Thyroid gland (tissue), 4 donors: Measurements from ENCODE around the gene SPATS2L. TPM values are rescaled to one million over a fixed set of nuclear protein-coding genes. Genes with fewer than 3 reads are reported as not detected.

ENCODE experiments used
- DNase-seq, 2 donors: peaks; one replicate each; pipeline ENCODE4 v3.0.0-alpha.2; 2019
- H3K27ac ChIP-seq, 3 donors: fragments of 200-600 bp; sonication (generic); 1 replicate in 2 of 3; 2 replicates in 1 of 3; pipeline ENCODE4 v1.5.1; 2016 to 2019; ENCODE audit warnings: mild to moderate bottlenecking in 1 of 3, moderate library complexity in 1 of 3
- H3K27me3 ChIP-seq: fragments of 200-600 bp; sonication (generic); one replicate; pipeline ENCODE4 v1.5.1; 2019
- H3K36me3 ChIP-seq, 2 donors: fragments of 200-600 bp; sonication (generic); one replicate each; pipeline ENCODE4 v1.5.1; 2016 to 2019
- H3K4me1 ChIP-seq, 2 donors: fragments of 200-600 bp; sonication (generic); one replicate each; pipeline ENCODE4 v1.5.1; 2017 to 2019
- H3K4me3 ChIP-seq, 3 donors: fragments of 200-600 bp; sonication (generic); replicated peaks in 1 of 3; 1 replicate in 2 of 3; 2 replicates in 1 of 3; pipeline ENCODE4 v1.5.1; 2016; ENCODE audit warnings: mild to moderate bottlenecking in 1 of 3
- H3K9me3 ChIP-seq: fragments of 200-600 bp; sonication (generic); one replicate; pipeline ENCODE4 v1.5.1; 2017
- POLR2A ChIP-seq, 2 donors: fragments of 450-650 bp; IDR thresholded peaks; one replicate each; pipeline ENCODE4 v1.6.1; 2017; ENCODE audit warnings: antibody characterized with exemption in 2 of 2, mild to moderate bottlenecking in 2 of 2, moderate library complexity in 1 of 2
- WGBS, 2 donors: methylation state at CpG; one replicate each; pipeline ENCODE4 v1.1.5; 2017; 5-methylcytosine and 5-hydroxymethylcytosine counted together
- intact Hi-C: fragments of 100-400 bp; cut with DNase I; formaldehyde crosslinking; loops from one replicate; pipeline ENCODE4 v1.15.1; 2023
- total RNA-seq, 4 donors: library from RNA; depleted of rRNA; stranded (reverse); fragments of >200 nt; gene quantifications; one replicate each; pipeline ENCODE4 v1.2.3, GENCODE V29; 2016
- TF ChIP-seq, protein P1 (sequence below), 6 experiments: fragments of 200-600 bp in 3 of 6; fragments of 450-650 bp in 3 of 6; sonication (generic) in 3 of 6; IDR thresholded peaks; one replicate each; pipeline ENCODE4 v1.5.1; 2016 to 2019; ENCODE audit warnings: antibody characterized with exemption in 6 of 6, mild to moderate bottlenecking in 2 of 6, inconsistent platforms in 1 of 6, moderate library complexity in 1 of 6

The SPATS2L gene
- total RNA-seq, 4 donors from 2014 or later, result 41.7 to 101 (median 73.3) TPM

GRCh38 chr2:200426754-200427153 is 120.3 kb downstream of the SPATS2L start:
- Histone ChIP-seq H3K27ac (no peak overlapping the region), H3K9me3 (no peaks in the 10 kb centered on the region), H3K4me3 (no peak overlapping the region), H3K36me3 (no peaks in the 10 kb centered on the region), H3K27me3 (no peaks in the 10 kb centered on the region), H3K4me1 (no peaks in the 10 kb centered on the region)
- TF ChIP-seq POLR2A (IDR thresholded peaks at IDR 0.05), result no peak
- TF ChIP-seq, protein P1, sequence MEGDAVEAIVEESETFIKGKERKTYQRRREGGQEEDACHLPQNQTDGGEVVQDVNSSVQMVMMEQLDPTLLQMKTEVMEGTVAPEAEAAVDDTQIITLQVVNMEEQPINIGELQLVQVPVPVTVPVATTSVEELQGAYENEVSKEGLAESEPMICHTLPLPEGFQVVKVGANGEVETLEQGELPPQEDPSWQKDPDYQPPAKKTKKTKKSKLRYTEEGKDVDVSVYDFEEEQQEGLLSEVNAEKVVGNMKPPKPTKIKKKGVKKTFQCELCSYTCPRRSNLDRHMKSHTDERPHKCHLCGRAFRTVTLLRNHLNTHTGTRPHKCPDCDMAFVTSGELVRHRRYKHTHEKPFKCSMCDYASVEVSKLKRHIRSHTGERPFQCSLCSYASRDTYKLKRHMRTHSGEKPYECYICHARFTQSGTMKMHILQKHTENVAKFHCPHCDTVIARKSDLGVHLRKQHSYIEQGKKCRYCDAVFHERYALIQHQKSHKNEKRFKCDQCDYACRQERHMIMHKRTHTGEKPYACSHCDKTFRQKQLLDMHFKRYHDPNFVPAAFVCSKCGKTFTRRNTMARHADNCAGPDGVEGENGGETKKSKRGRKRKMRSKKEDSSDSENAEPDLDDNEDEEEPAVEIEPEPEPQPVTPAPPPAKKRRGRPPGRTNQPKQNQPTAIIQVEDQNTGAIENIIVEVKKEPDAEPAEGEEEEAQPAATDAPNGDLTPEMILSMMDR (IDR thresholded peaks at IDR 0.05), result no peak
- 73 to 80% methylated on average over 1 of the region's 1 CpG for WGBS, 2 donors
- intact Hi-C loops, result no loop called here
- no peak for DNase-seq

- intact Hi-C loops, result no loop called here
- no peak for DNase-seq
- Histone ChIP-seq H3K4me1 (no peaks in the 10 kb centered on the region), H3K27me3 (no peaks in the 10 kb centered on the region), H3K36me3 (no peaks in the 10 kb centered on the region), H3K27ac (no peak overlapping the region), H3K9me3 (no peaks in the 10 kb centered on the region), H3K4me3 (no peak overlapping the region)
- TF ChIP-seq, protein P1 (IDR thresholded peaks at IDR 0.05), result no peak
- TF ChIP-seq POLR2A (IDR thresholded peaks at IDR 0.05), result no peak
- 97 to 98% methylated on average over 6 of the region's 6 CpGs for WGBS, 2 donors
Observed at GRCh38 chr2:200428961-200429665, 122.6 kb downstream of the SPATS2L start.

DNA sequence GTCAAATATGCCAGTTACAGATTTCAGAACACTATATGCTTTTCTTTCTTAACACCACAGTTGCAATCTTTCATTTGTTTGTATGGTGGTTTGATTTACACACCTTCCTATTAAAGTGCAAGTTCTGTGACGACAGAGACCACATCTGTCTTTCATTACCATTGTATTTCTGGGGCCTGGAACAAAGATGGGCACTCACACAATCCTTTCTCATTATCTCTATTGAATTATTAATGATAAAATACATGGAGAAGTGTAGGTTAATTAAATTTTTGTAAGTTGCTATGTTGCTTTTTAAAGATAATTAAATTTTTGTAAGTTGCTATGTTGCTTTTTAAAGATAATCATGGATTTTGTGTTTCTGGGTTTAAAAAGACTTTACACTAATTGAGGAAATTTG is 123.5 kb downstream of the SPATS2L start:
- DNase-seq, result no peak
- Histone ChIP-seq H3K4me3 (no peak overlapping the region), H3K27me3 (no peaks in the 10 kb centered on the region), H3K9me3 (no peaks in the 10 kb centered on the region), H3K27ac (no peak overlapping the region), H3K36me3 (no peaks in the 10 kb centered on the region), H3K4me1 (no peaks in the 10 kb centered on the region)
- WGBS, 2 donors, result 90 to 94% methylated on average over 1 of the region's 1 CpG
- intact Hi-C loops, result no loop called here
- TF ChIP-seq, protein P1 (IDR thresholded peaks at IDR 0.05), result no peak
- TF ChIP-seq POLR2A (IDR thresholded peaks at IDR 0.05), result no peak

DNA sequence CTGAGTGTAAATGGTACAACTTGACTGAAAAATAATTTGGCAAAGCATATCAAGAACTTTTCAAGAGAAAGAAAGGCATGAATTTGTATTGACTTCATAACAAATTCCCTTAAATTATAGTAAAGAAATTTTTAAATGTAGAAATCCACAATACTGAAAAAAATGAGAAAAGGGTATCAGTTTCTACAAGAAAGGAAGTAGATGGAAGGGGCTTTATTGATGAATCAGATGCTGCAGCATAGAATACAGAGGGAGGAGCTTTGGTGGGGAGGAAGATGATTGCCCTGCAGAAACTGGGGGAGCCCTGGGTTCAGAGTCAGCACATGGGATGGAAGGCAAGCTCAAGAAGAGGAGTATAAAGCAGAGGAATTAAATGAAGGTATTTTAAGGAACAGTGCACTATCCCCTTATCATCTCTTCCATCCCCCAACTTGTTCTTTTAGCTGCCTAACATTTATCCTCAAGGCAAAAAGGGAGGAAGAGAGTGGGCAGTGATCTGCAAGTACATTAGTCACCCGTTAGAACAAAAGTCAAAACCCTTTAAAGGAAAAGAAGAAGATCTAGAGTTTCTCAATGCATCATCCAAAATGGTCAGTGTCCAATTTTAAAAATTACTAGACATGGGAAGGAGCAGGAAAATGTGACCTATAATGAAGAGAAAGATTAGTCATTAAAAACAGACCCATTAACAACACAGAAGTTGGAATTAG is 125.7 kb downstream of the SPATS2L start:
- intact Hi-C loops, result no loop called here
- WGBS, 2 donors, result 78% methylated on average over 1 of the region's 1 CpG
- TF ChIP-seq, protein P1 (IDR thresholded peaks at IDR 0.05), result no peak
- TF ChIP-seq POLR2A (IDR thresholded peaks at IDR 0.05), result no peak
- no peak for DNase-seq
- no peak overlapping the region for H3K4me3 ChIP-seq
- no peaks in the 10 kb centered on the region for H3K9me3 ChIP-seq
- no peaks in the 10 kb centered on the region for H3K27me3 ChIP-seq
- H3K4me1 ChIP-seq, result no peaks in the 10 kb centered on the region
- H3K27ac ChIP-seq, result no peak overlapping the region
- H3K36me3 ChIP-seq, result no peaks in the 10 kb centered on the region

- H3K4me3 ChIP-seq, result no peak overlapping the region
- H3K36me3 ChIP-seq, result no peaks in the 10 kb centered on the region
- TF ChIP-seq, protein P1 (IDR thresholded peaks at IDR 0.05), result no peak
- no peak for TF ChIP-seq POLR2A (IDR thresholded peaks at IDR 0.05)
- H3K4me1 ChIP-seq, result no peaks in the 10 kb centered on the region
- no peaks in the 10 kb centered on the region for H3K27me3 ChIP-seq
- intact Hi-C loops, result no loop called here
- 89 to 95% methylated on average over 4 of the region's 4 CpGs for WGBS, 2 donors
- no peaks in the 10 kb centered on the region for H3K9me3 ChIP-seq
- H3K27ac ChIP-seq, result no peak overlapping the region
- no peak for DNase-seq
Observed at GRCh38 chr2:200435379-200435778, 128.9 kb downstream of the SPATS2L start.
